Lung (tissue), 12 donors: ENCODE data around the gene TMEM45A. TPM values are rescaled to one million over a fixed set of nuclear protein-coding genes. Genes with fewer than 3 reads are reported as not detected.

Experiments
- ATAC-seq: fragments of 200-7000 bp; cut with Tn5 transposase; one replicate; pipeline ENCODE4 v1.9.1; 2020; ENCODE audit warnings: moderate number of reproducible peaks; ENCODE audit not compliant: insufficient read depth, low FRiP score
- DNase-seq, 3 donors: peaks; one replicate each; pipeline ENCODE4 v3.0.0-alpha.2; 2013 to 2017
- H3K27ac ChIP-seq, 2 donors: one replicate each; pipeline ENCODE4 v1.5.1; 2013; ENCODE audit warnings: mild to moderate bottlenecking in 2 of 2, moderate library complexity in 2 of 2, control low read depth in 1 of 2, inconsistent platforms in 1 of 2, low read depth in 1 of 2, low read length in 1 of 2
- H3K27me3 ChIP-seq, 3 donors: one replicate each; pipeline ENCODE4 v1.5.1; 2013; ENCODE audit warnings: low read length in 2 of 3; ENCODE audit not compliant: control insufficient read depth in 3 of 3, insufficient read depth in 3 of 3
- H3K36me3 ChIP-seq, 4 donors: one replicate each; pipeline ENCODE4 v1.5.1; 2013; ENCODE audit warnings: low read length in 4 of 4, mild to moderate bottlenecking in 1 of 4, moderate library complexity in 1 of 4; ENCODE audit not compliant: control insufficient read depth in 4 of 4, insufficient read depth in 4 of 4
- H3K4me1 ChIP-seq, 5 donors: one replicate each; pipeline ENCODE4 v1.5.1; 2013; ENCODE audit warnings: low read length in 5 of 5, mild to moderate bottlenecking in 2 of 5, moderate library complexity in 1 of 5; ENCODE audit not compliant: control insufficient read depth in 5 of 5, insufficient read depth in 5 of 5
- H3K4me3 ChIP-seq: one replicate; pipeline ENCODE4 v1.5.1; 2013; ENCODE audit warnings: mild to moderate bottlenecking, control low read depth, moderate library complexity
- H3K9ac ChIP-seq, 2 donors: one replicate each; pipeline ENCODE4 v1.5.1; 2013; ENCODE audit warnings: low read length in 2 of 2, control low read depth in 1 of 2; ENCODE audit not compliant: insufficient read depth in 1 of 2
- H3K9me3 ChIP-seq, 4 donors: one replicate each; pipeline ENCODE4 v1.5.1; 2013; ENCODE audit warnings: low read length in 3 of 4, mild to moderate bottlenecking in 1 of 4, moderate library complexity in 1 of 4; ENCODE audit not compliant: control insufficient read depth in 4 of 4, insufficient read depth in 3 of 4
- WGBS, 2 donors: extraction: QIAGEN DNeasy Blood & Tissue Kit; methylation state at CpG; one replicate each; pipeline ENCODE4 v1.1.7; 2013; 5-methylcytosine and 5-hydroxymethylcytosine counted together
- polyA plus RNA-seq, 2 donors: library from polyadenylated mRNA; stranded (reverse); fragments of 200-250 nt; gene quantifications; one replicate each; pipeline ENCODE4 v1.2.1, GENCODE V29; 2013
- total RNA-seq, 2 donors: library from RNA; depleted of rRNA in 1 of 2; stranded (reverse); fragments of >200 nt in 1 of 2; gene quantifications; one replicate each; pipeline ENCODE4 v1.2.1, GENCODE V29; 2014 to 2021
- TF ChIP-seq, protein P1 (sequence below): IDR thresholded peaks from 2 replicates; pipeline ENCODE4 v1.5.1; 2012; ENCODE audit warnings: mild to moderate bottlenecking; ENCODE audit errors: control extremely low read depth, extremely low read depth
- donor health status: control.
- donor health status: control.
- donor health status: Bipolar disorder and iron deficiency.
- donor health status: healthy.
- donor health status: DM: yes; HTN: yes; CAD: no.

Gene TMEM45A
- total and polyA plus RNA-seq, 4 donors = 7.8 to 37.6 (median 26.0) TPM

GRCh38 chr3:100611221-100611620 lies 118.8 kb downstream of the TMEM45A start:
- TF ChIP-seq, protein P1, sequence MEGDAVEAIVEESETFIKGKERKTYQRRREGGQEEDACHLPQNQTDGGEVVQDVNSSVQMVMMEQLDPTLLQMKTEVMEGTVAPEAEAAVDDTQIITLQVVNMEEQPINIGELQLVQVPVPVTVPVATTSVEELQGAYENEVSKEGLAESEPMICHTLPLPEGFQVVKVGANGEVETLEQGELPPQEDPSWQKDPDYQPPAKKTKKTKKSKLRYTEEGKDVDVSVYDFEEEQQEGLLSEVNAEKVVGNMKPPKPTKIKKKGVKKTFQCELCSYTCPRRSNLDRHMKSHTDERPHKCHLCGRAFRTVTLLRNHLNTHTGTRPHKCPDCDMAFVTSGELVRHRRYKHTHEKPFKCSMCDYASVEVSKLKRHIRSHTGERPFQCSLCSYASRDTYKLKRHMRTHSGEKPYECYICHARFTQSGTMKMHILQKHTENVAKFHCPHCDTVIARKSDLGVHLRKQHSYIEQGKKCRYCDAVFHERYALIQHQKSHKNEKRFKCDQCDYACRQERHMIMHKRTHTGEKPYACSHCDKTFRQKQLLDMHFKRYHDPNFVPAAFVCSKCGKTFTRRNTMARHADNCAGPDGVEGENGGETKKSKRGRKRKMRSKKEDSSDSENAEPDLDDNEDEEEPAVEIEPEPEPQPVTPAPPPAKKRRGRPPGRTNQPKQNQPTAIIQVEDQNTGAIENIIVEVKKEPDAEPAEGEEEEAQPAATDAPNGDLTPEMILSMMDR = no peak
- Histone ChIP-seq H3K4me3 (no peak overlapping the region), H3K27ac (no peak overlapping the region), H3K27me3 (peaks cover 0 to 4% (median 0%) of the 10 kb centered on the region in 3 donors), H3K4me1 (no peaks in the 10 kb centered on the region), H3K36me3 (no peaks in the 10 kb centered on the region), H3K9ac (no peak overlapping the region), H3K9me3 (no peaks in the 10 kb centered on the region)
- no peak for ATAC-seq
- DNase-seq = no peak
- WGBS, 2 donors = 71 to 72% methylated on average over 3 of the region's 3 CpGs

DNA sequence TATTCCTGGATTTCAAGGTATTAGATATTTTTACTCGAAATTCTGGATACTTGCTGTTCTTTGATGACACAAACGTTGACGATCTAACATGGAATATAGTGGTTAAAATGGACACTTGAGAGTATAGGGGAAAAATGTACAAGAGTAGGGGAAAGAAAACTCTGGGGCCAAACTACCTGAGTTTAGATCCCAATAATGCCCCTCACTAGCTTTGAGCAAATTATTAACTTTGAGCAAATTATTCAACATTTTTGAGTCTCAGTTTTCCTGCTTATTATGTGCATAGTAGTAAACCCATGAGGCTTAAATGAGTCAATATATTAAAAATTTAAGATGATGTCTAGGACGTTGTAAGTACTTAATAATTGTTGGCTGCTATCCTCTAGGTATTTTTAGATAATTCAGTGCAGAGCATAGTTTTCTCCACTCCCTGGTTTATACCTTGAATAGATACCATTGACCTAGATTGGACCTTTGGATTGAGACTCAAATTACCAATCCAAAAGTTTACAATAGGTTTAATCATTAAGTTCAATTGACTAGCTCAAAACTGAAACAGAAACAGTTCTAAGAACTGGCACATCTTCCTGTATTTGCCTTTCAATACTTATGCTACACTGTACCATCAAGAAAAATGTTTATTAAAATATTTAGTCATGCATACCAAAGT lies 121.4 kb downstream of the TMEM45A start:
- H3K27ac ChIP-seq = no peak overlapping the region
- H3K27me3 ChIP-seq = peaks cover 0 to 4% (median 0%) of the 10 kb centered on the region in 3 donors
- H3K4me3 ChIP-seq = no peak overlapping the region
- ATAC-seq (no peak), DNase-seq (no peak)
- no peaks in the 10 kb centered on the region for H3K36me3 ChIP-seq
- H3K9ac ChIP-seq = no peak overlapping the region
- H3K4me1 ChIP-seq = no peaks in the 10 kb centered on the region
- 62 to 81% methylated on average over 4 of the region's 4 CpGs for WGBS, 2 donors
- TF ChIP-seq, protein P1 = no peak
- no peaks in the 10 kb centered on the region for H3K9me3 ChIP-seq

GRCh38 chr3:100614941-100615340 lies 122.5 kb downstream of the TMEM45A start:
- Histone ChIP-seq H3K4me1 (no peaks in the 10 kb centered on the region), H3K4me3 (no peak overlapping the region), H3K36me3 (no peaks in the 10 kb centered on the region), H3K9me3 (no peaks in the 10 kb centered on the region), H3K27me3 (peaks cover 0 to 4% (median 0%) of the 10 kb centered on the region in 3 donors), H3K9ac (no peak overlapping the region), H3K27ac (no peak overlapping the region)
- TF ChIP-seq, protein P1 = no peak
- no peak for DNase-seq
- ATAC-seq = no peak

DNA sequence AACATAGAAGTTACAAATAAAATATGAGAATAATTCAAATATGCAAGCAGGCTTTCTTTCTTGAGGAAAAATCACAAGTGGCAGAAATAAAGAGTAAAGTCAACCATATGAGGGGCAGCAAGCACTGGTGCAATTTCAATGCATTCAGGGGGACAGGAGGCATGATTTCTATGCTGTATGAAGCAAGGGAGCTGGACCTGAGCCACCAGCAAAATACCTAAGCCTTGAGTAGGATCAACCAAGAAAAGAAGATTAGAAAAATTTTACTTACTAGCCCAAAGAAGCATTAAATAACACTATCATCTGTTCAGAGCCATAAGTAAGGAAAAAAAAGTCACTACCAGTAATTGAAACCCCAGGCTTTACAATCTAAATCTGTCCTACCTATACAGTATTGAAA lies 123.3 kb downstream of the TMEM45A start:
- ATAC-seq (no peak), DNase-seq (no peak)
- H3K36me3 ChIP-seq = no peaks in the 10 kb centered on the region
- H3K4me3 ChIP-seq = no peak overlapping the region
- no peaks in the 10 kb centered on the region for H3K9me3 ChIP-seq
- peaks cover 0 to under 1% (median 0%) of the 10 kb centered on the region in 3 donors for H3K27me3 ChIP-seq
- H3K9ac ChIP-seq = no peak overlapping the region
- no peaks in the 10 kb centered on the region for H3K4me1 ChIP-seq
- no peak overlapping the region for H3K27ac ChIP-seq
- TF ChIP-seq, protein P1 = no peak
